Stomach (tissue), 4 donors: Measurements from ENCODE around the gene KLHL3.

ENCODE experiments used
- CTCF ChIP-seq, 7 experiments: fragments of 450-650 bp in 4 of 7; fragments of 200-600 bp in 3 of 7; sonication (generic) in 3 of 7; IDR thresholded peaks; one replicate each; pipeline ENCODE4 v1.5.1; 2016 to 2019; ENCODE audit warnings: antibody characterized with exemption in 7 of 7, control low read depth in 2 of 7, mild to moderate bottlenecking in 1 of 7
- EP300 ChIP-seq: sonication (generic); formaldehyde crosslinking; IDR thresholded peaks from one replicate; pipeline ENCODE4 v1.6.1; 2017; ENCODE audit warnings: antibody characterized with exemption
- POLR2A ChIP-seq, 4 donors: fragments of 450-650 bp; IDR thresholded peaks; one replicate each; pipeline ENCODE4 v1.6.1; 2016; ENCODE audit warnings: antibody characterized with exemption in 4 of 4, control low read depth in 2 of 4, mild to moderate bottlenecking in 1 of 4, moderate library complexity in 1 of 4
- POLR2AphosphoS5 ChIP-seq, 3 donors: sonication (generic); formaldehyde crosslinking; IDR thresholded peaks; one replicate each; pipeline ENCODE4 v1.6.1; 2016; ENCODE audit warnings: antibody characterized with exemption in 3 of 3

DNA sequence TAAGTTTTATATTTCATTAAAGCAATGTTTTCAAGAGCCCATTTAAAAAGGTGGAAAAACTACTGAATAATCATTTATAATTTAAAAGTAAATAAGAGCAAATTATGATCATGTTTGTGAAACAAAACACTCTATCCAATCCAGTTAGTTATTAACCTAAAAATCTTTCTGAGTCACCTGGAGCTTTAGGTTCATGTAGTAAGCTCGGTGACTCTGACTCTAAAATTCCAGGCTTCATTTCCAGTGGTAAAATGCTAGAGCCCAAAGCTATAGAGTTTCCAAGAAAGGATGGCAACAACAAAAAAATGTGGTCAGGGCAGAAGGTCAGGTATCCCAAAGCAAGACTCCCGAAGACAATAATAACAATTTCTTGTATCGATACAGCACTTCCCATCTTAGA, 160.7 kb downstream of the KLHL3 start:
- TF ChIP-seq EP300 (no peak), CTCF (IDR thresholded peaks at IDR 0.05) (no peak), POLR2AphosphoS5 (IDR thresholded peaks at IDR 0.05) (no peak), POLR2A (IDR thresholded peaks at IDR 0.05) (no peak)
